Measurements from ENCODE around the gene DDX1.

GRCh38 chr2:15646661-15647060, 55.0 kb downstream of the DDX1 start:
- no peak for TF ChIP-seq POLR2A (IDR thresholded peaks at IDR 0.05)
- TF ChIP-seq CTCF (IDR thresholded peaks at IDR 0.05), result no peak
